Effector CD4-positive, alpha-beta T cell (primary cell): ENCODE data around the gene PLA2G4B.
A peak's percentile ranks its signal among the peaks of the same experiment; 100 is the strongest.

ENCODE experiments used
- DNase-seq: peaks from one replicate; pipeline ENCODE4 v3.0.0-alpha.2; 2020

PLA2G4B gene

GRCh38 chr15:41851755-41852370, 13.2 kb downstream of the PLA2G4B start:
- DNase-seq, result no peak

- no peak for DNase-seq
These were observed 14.3 kb downstream of the PLA2G4B start for GRCh38 chr15:41852736-41853590.

GRCh38 chr15:41853831-41854230, 15.2 kb downstream of the PLA2G4B start:
- DNase-seq, result no peak

- no peak for DNase-seq
These were observed 15.8 kb downstream of the PLA2G4B start for GRCh38 chr15:41854443-41854842.

GRCh38 chr15:41855261-41855961, 16.8 kb downstream of the PLA2G4B start:
- no peak for DNase-seq

- no peak for DNase-seq
These were observed 17.6 kb downstream of the PLA2G4B start for GRCh38 chr15:41856262-41856661.

GRCh38 chr15:41856716-41857115, 18.1 kb downstream of the PLA2G4B start:
- no peak for DNase-seq

- no peak for DNase-seq
These were observed 18.7 kb downstream of the PLA2G4B start for GRCh38 chr15:41857316-41857715.

- no peak for DNase-seq
These were observed 20.1 kb downstream of the PLA2G4B start for GRCh38 chr15:41858756-41859155.

GRCh38 chr15:41860049-41860828, 21.6 kb downstream of the PLA2G4B start:
- no peak for DNase-seq

GRCh38 chr15:41861736-41862356, 23.2 kb downstream of the PLA2G4B start:
- no peak for DNase-seq

- DNase-seq, result no peak
These were observed 24.0 kb downstream of the PLA2G4B start for GRCh38 chr15:41862515-41863116.

GRCh38 chr15:41865490-41866055, 26.9 kb downstream of the PLA2G4B start:
- no peak for DNase-seq

- no peak for DNase-seq
These were observed 27.6 kb downstream of the PLA2G4B start for GRCh38 chr15:41866263-41866703.

- DNase-seq, result no peak
These were observed 28.4 kb downstream of the PLA2G4B start for GRCh38 chr15:41866872-41867579.

- no peak for DNase-seq
These were observed 29.7 kb downstream of the PLA2G4B start for GRCh38 chr15:41868321-41868720.

- DNase-seq, result no peak
These were observed 31.4 kb downstream of the PLA2G4B start for GRCh38 chr15:41869770-41870688.

- peak; percentile 42 for DNase-seq
These were observed 32.0 kb downstream of the PLA2G4B start for GRCh38 chr15:41870689-41871081.

- no peak for DNase-seq
These were observed 32.7 kb downstream of the PLA2G4B start for GRCh38 chr15:41871175-41871905.
